NCI-H82 treated with DMSO at 0.1 percent for 48 hours (cell line): Measurements from ENCODE around the gene TMEM132C.

Experiments
- DNase-seq: peaks from one replicate; lab custom pipeline; 2025; ENCODE audit not compliant: unreplicated experiment; lab: John Stamatoyannopoulos, UW

The TMEM132C gene

DNA sequence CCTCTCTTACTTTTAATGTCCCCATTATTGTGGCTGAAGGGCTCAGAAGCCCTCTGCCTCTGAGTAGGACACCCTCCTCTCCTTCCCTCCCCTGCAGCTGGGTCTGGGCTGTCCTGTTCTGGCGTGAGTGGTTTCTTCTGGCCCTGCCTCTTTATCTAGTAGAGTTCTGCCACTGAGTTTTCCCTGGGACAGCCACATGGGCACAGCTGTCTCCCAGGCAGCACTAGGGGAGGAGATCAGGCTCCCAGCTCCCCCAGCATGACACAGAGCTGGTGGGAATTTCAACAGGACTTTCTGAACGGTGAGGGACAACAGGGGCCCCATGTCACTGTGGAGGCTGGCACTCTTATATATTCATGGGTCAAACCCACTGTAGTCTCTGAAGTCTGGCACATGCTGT lies 21.4 kb downstream of the TMEM132C start:
- no peak for DNase-seq

DNA sequence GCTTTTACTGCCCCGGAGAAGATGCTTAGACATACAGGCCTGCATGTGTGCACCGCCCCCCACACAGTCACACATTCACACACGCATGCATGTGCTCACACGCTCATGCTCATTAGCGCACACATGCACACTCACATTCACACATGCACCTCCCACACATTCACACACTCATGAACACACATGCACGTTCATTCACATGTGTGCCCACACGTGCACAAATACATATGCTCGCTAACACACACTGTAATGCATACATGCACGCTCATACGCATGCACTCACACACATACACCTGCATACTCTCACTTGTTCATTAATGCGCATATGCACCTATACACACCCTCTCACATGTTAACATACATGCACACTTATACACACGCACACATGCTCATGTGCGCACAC lies 21.9 kb downstream of the TMEM132C start:
- no peak for DNase-seq

DNA sequence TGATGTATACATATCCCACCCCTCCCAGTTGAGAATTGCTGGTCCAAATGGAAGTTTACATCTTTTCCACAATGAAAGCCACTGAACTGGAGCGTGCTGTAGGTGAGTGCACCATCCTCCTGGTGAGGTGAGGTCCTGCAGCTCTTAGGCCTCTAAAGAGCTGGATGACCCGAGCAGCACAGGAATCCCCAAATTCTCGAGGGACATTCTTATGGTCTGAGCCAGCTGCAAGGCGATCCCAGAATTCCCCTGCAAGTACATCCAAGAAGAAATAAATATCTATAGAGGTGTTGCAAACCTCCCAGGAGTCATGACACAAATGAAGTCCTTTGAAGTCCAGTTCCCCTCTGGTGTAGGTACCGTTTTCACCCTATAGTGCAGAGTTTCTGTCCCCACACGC lies 24.0 kb downstream of the TMEM132C start:
- DNase-seq, result no peak

DNA sequence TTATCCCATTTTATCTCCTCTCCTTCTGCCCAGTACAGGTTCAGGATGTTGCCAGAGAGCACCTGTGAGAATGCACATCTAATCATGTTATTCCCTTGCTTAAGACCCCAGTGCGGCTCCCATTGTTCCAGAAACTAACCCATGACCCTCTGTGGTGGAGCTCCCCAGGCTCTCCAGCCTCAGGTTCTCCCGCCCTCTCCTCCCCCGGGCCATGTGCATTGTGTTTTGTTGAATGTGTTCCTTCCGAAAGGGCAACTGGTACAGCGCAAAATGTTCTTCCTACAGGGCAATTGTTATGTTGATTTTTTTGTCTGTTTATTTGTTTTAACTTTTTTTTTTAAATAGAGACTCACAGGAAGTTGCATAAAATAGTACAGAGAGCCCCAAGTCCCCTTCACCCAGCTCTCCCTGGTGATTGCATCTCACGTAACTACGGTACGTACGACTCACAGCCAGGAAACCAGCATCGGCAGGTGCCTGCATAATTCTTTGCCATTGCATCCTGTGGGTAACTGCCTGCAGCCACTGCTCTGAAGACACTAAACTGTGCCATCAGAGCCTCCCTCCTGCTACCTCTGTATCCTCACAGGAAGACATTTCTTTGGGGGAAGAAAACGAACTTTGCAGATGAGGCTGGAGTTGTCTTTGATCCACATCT lies 31.2 kb downstream of the TMEM132C start:
- no peak for DNase-seq

DNA sequence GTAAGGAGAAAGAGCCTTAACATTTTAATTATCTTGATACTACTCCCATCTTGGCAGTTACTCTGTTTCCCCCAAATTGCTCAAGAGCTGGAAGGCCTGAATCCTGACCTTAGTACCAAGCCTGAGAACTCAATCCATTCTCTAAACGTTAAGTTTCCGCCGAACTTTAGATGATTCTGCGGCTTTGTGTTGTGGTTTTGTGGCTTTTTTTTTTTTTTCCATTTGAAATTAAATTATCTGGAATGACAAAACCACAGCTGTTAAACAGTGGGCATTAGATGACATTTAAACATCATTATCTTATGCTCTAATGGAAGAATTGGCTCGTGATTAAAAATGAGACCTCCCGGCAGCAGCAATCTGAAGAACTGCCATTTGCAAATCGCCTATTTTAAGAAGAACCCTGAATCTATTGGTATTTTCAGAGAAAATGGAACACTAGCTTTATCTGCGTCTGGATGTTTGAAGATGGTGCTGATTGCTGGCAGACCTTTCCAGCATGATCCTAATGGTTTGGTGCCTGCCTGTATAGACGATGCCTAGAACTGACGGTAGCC lies 38.4 kb downstream of the TMEM132C start:
- DNase-seq, result no peak

DNA sequence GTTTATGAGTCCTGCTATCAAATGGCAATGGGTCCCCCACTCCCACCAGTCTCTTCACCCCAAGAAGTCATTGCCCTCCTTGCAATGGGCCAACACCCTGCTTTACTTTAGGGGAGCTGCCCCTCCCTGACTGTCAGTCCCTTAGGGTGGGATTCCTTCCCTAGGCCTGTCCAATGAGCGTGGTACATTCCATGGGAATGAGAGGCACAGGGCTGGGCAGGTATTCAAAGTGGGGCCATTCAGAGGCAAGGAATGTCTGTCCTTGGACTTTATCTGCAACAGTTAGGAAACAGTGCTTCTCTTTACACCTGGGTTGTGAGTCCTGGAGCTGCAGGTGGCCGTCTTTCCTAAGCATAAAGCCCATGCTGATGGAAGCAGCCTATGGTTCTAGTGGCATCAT lies 40.8 kb downstream of the TMEM132C start:
- no peak for DNase-seq

DNA sequence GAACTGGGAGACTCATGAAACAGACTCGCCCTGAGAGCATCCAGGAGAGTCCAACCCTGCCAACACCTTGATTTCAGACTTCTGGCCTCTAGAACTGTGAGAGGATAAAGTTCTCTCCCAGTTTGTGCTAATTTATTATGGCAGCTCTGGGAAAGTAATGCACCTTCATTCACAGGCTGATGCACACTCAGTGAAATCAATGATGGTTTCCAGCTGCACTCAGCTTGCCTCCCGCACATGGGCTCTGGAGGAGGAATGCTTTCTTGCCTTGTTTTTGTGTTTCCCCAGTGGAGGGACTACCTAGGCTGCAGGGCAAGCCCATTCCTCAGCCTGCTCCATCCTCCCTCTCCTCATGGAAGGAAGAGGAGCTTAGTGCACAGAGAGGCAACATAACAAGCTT lies 45.7 kb downstream of the TMEM132C start:
- DNase-seq, result no peak

DNA sequence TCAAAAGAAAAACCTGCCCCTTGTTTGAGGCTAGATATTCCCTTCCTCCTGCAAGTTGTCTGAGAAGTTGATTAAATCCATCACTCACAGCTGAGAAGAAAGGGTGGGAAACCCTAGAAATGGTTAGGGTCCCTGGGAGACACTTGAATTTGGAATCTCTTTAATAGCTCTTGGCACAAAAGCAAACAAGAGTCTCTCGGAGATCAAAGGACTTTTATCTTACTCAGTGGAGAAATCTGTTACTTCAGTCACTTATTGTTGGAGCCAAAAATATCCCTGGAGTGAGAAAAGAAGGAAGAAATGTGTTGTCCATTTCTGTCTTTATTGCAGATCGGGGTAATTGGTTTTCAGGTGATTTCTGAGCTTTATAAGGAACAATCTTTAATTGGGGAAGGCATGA lies 47.0 kb downstream of the TMEM132C start:
- DNase-seq, result no peak

DNA sequence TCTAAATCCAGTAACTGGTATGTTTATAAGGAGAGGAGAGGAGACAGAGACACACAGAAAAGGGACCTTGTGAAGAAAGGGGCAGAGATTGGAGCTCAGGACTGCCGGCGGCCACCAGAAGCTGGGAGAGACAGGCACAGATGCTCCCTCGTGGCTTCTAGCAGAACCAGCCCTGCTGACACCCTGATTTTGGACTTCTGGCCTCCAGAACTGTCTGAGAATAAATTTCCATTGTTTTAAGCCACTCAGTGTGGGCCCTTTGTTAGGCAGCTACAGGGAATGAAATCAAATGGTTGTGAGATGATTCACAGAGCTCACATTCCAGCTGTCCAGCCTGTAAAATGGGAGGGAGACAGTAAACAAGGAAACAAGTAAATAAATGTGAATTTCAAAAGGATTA lies 47.6 kb downstream of the TMEM132C start:
- DNase-seq, result no peak

DNA sequence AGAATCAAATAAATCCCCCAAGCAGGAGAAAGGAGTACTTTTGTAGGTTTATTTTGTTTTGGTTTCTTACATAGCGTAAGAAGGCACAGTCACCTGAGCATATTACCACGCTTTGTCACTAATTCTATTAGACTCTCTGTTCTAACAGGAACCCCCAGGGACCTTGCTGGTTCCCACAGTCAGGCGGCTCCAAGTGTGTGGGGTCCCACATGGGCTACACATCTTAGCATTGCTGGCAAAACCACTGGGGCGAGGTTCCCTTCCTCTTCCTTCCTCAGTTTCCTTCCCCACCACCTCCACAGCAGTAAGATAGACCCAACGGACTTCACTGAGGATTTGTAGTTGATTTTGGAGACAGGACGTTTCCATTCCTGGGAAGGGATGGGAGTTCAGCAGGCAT lies 49.1 kb downstream of the TMEM132C start:
- DNase-seq, result no peak

DNA sequence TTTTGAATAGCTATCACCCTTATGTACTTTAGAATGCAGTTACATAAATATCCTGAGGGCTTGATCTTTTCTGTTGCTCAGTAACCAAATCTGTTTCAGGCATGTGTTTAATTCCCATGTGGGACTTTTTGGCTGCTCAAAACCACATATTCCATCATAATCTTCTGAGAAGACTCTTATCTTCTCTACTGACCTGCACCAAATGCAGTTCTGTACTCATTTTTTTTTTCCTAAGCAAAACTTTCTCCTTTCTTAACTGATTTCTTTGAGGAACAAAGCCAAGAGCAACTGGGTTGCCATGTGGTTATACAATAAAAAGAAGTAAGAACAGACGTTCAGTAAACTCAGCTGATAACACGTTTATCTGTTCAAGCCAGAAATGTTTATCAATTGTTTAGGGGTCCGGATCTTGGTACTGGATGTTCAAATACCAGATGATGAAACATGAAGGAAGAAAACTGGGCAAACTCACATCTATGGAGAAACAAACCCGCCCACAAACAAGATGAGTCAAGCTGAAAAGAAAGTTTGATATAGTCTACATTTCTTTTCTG lies 50.1 kb downstream of the TMEM132C start:
- DNase-seq, result no peak

DNA sequence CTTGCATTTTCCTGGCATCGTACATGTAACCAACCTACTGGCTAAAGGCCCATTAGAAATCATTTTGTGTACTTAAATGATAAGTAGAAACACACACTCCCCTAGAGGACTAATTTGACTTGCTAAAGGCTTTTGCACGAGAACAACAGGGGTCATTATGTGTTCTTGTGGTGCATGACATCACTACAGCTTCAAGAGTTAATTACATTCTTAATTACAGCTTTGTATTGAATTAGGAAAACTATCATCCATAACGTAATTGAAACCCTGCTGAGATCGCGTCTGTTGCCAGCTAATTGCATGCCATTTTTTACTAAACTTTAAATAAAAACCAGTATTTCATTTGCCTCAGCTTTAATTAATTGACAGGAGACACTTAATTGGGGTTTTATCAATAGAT lies 51.4 kb downstream of the TMEM132C start:
- DNase-seq, result no peak

DNA sequence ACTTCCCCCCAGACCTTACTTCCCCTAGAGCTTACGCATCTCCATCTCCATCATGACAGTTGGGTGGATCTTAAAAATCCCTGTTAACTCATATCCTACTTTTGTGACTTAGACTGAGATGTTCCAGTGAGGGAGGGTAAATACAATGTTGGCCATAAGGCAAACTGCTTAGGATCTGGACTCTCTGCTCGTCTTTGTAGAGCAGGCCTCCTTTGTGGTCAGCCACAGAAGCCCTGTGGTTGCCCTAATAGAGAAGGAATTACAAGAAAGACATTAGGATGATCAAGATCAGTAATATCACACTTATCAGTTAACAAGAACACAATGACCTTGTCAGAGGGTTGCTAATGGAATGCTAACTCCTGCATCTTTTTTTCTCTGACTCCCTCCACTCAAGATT lies 52.0 kb downstream of the TMEM132C start:
- no peak for DNase-seq

DNA sequence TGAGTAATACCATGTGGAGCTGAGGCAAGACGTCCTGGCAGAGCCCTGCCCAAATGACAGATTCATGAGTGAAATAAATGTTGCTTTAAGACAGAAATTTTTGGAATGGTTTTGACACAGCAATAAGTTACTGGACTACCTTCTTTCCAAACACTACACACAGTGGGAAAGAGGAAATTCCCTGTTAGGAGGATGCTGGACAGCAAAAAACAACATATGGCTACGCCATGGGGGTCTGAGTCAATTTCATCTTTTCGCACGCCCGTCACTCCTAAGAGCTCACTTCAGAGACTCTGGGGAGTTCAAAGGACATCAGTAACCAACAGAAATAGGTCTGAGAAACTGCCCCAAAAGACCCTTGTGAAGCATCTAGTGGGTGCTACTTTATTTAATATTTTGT lies 55.4 kb downstream of the TMEM132C start:
- no peak for DNase-seq

DNA sequence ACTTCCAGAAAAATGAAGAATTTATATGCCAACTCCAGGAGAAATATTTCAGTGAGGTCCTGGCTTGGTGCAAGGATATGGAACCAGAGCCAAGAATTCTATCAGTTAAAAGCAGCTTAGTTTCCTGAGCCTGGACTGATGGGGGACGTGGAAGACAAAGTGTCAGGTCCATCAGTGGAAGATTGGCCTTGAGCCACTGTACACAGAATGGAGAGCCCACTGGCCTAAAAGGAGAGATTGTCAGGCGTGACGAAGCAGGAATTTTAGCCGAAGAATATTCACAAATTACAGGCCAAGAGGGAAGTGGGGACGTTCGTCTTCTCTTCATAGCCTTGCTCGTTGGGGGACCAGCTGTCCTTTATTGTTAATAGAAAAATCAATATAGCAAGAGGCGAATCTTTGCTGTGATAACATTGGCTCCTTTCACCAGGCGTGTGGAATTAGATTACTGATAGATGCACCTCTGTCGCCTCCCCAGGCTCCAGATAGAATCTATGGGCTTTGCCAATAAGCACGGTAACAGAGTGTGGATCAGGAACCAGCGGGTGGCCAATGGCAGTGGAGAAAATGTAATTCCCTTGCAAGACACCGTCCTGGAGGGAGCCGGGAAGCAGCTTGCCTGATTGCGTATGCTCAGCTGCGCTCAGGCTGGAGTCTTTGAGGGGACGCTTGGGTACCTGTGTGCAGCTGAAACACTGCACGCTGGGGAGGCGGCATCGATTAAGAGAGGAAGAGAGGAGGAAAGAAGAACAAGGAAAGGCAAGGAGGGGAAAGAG lies 56.4 kb downstream of the TMEM132C start:
- DNase-seq, result no peak

DNA sequence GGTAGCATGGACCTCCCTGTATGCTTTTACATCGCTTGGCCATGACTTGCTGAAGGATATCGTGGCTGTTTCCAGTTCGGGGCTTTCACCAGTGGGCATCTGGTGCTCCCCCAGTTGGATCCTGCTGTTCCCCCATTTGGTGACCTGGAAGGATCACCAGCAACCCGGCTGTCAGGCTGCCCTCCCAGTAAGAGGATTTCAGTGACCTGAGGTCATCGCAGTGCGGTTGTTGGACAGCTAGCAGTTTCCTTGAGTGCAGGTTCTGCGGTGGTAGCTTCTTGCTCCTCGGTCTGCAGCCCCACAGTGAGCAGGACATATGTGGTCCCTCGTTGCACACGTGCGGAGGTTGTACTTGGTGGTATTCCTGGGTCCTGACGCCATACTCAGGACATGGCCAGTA lies 58.7 kb downstream of the TMEM132C start:
- no peak for DNase-seq

DNA sequence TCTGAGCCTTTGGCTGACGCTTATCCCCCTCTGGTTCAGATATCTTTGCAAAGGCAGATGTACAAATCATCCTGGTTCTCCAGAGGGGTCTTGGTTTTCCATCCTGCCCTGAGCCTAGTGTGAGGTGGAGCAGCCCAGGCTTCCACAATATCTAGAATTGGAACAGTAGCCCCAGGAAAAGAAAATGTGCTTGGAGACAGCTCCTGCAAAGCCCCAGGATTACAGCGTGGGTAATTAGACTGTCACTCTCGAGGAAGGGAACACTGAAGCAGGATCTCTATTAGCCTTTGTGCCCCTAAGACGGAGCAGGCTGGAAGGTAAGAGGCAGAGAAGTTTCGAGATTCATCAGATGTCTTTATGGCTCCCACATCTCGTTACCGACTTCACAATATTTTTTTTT lies 59.4 kb downstream of the TMEM132C start:
- DNase-seq, result no peak

DNA sequence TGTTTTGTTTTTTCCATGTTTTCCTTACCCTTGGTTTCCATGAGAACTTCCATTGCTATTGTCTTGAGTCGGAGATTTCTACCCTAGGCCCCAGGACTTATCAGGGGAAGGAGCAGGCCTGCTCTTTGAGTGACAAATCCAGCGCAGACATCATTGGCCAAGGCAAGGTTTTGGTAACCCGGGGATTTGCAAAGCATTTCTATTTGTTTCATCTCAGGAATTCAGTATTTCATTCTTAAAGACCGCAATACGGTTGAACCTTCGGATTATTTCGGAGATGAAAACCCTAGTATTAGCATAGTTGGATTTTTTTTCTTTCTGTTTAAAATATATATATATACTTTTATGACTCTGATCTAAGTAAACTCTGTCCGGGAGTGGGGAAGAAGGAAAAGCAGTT lies 62.0 kb downstream of the TMEM132C start:
- no peak for DNase-seq

DNA sequence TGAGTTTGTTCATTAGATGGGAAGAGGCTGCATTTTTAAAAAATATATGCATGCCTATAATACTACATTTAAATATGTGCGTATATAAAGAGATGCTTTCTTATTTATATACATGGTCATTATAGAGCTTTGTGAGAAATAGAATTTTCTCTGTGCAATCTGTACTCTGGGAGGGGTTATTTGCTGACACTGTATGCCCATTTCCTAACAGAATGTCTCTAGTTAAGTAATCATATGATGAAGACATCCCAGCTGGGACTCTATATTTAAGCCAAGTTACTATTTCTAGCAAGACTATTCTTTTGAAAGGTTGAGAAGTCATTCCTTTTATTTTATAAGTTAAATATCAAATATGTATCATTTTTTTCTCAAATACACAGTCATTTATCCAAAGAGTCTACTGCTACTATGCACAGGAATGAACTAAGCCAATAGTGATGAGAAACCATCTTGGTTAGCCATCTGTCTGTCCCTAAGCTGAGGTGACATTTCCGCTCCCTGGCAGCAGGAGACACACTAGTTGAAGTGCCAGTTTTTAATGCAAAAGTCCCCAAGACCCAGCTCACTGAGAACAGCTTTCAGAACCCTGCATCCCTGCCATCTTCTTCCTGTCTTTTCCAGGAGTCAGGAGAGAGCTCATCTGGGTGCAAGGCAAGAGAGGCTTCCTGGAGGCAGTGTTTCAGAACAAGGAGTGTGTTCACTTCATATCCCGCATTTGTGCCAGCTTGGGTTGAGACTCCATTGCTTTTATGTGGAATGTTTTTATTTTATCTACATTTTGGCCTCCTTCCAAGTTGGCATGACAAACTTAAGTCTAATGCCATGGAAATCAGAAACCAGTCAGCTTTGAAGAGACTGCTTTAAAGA lies 69.5 kb downstream of the TMEM132C start:
- no peak for DNase-seq

DNA sequence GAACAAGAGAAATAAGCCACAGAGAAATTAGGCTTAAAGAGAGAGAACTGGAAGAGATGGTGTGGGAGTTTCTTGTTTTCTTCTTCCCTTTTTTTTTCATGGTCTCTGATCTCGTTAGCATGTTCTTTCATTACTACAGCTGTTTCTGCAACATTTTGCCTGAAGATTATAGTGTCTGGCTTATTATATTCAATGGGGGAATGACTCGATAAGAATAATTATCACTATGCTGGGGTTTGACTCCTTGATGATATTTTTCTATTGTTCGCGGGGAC lies 70.0 kb downstream of the TMEM132C start:
- DNase-seq, result no peak

DNA sequence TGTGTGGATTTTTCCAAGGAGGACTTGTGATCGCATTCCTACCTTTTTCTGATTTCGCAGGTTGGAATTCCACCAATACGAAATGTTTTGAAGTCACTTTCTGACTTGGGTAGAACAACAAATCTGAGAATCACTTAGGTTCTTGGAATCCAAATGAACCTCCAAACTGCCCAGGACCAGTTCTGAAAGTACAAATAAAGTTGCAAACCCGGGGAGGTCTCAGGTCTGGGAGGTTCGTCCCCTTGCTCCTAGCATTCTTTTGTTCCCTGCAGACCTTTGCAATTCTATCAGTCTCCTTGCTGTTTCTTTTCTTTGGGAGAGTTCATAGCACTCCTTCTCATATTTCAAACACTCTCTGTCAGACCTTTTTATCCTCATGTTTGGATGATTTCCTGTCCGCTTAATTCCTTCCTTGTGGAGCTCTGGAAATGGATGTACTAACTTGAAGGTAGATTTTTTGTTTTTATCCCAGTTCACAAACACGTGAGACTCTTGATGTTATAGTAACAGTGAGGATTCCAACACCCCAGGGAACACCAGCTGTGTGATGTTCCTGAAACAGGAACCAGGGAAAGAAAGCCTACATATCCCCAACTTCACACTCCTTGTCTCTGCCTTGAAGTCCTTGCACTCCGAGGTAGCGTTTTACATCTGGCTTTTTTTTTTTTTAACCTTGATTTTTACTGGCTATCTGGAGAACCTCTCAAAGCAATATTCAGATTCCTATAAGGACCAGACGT lies 70.6 kb downstream of the TMEM132C start:
- no peak for DNase-seq
